BLaER1 treated with 17β-estradiol and CSF1 and Interleukin-3, amounts not matched to agents 10 nM and 100 nM (cell line): ENCODE measurements around the gene CCDC184.
A peak's percentile ranks its signal among the peaks of the same experiment; 100 is the strongest.
"Not testable (repeated sequence)": the region's sequence is repeated elsewhere in the genome, so short reads cannot be mapped to it uniquely, and the experiment has no call there.

Experiments
- H3K27ac ChIP-seq, 11 experiments: shearing (Covaris generic); formaldehyde crosslinking; 2 replicates each; pipeline ENCODE4 v1.8.1; 2022
- H3K27me3 ChIP-seq, 11 experiments: shearing (Covaris generic); formaldehyde crosslinking; 2 replicates each; pipeline ENCODE4 v1.8.1; 2022
- H3K36me3 ChIP-seq, 11 experiments: shearing (Covaris generic); formaldehyde crosslinking; 2 replicates each; pipeline ENCODE4 v1.8.1; 2022
- H3K4me1 ChIP-seq, 10 experiments: shearing (Covaris generic); formaldehyde crosslinking; 2 replicates each; pipeline ENCODE4 v1.8.1; 2022
- H3K4me2 ChIP-seq, 11 experiments: shearing (Covaris generic); formaldehyde crosslinking; 2 replicates each; pipeline ENCODE4 v1.8.1; 2022
- H3K4me3 ChIP-seq, 10 experiments: shearing (Covaris generic); formaldehyde crosslinking; 2 replicates each; pipeline ENCODE4 v1.8.1; 2022
- H3K9ac ChIP-seq, 11 experiments: shearing (Covaris generic); formaldehyde crosslinking; 2 replicates each; pipeline ENCODE4 v1.8.1; 2022
- H3K9me3 ChIP-seq, 11 experiments: shearing (Covaris generic); formaldehyde crosslinking; replicated peaks in 1 of 11; 2 replicates each; pipeline ENCODE4 v1.8.1; 2022
- H4K20me1 ChIP-seq, 11 experiments: shearing (Covaris generic); formaldehyde crosslinking; 2 replicates each; pipeline ENCODE4 v1.8.1; 2022
- Cebpa-rat ChIP-seq, 11 experiments: shearing (Covaris generic); IDR thresholded peaks; 2 replicates each; pipeline ENCODE4 v1.8.1; 2022

Gene CCDC184

GRCh38 chr12:48203192-48203591 lies 19.7 kb downstream of the CCDC184 start, which contains the start of gene OR10AD1:
Gene OR10AD1, minus strand, starts transcription at chr12:48203292. Its CDS starts 0 bp downstream, at chr12:48203292.
- Histone ChIP-seq H3K27ac (no peak within 1 kb of the TSS), H3K4me2 (peak within 1 kb of the TSS in 2 of 11 experiments; percentile 86 to 95; a peak in 3 of 22 replicates), H4K20me1 (no peaks in the 10 kb centered on the region), H3K27me3 (no peaks in the 10 kb centered on the region), H3K9me3 (peaks cover 31 to 63% (median 42%) of the 10 kb centered on the region in 11 experiments), H3K4me1 (peaks cover 17 to 38% (median 22%) of the 10 kb centered on the region in 10 experiments), H3K36me3 (peaks cover 0 to 42% (median 15%) of the 10 kb centered on the region in 11 experiments; a peak in 11 of 22 replicates), H3K9ac (no peak within 1 kb of the TSS), H3K4me3 (no peak within 1 kb of the TSS)
- TF ChIP-seq Cebpa-rat (IDR thresholded peaks at IDR 0.05): no peak

DNA sequence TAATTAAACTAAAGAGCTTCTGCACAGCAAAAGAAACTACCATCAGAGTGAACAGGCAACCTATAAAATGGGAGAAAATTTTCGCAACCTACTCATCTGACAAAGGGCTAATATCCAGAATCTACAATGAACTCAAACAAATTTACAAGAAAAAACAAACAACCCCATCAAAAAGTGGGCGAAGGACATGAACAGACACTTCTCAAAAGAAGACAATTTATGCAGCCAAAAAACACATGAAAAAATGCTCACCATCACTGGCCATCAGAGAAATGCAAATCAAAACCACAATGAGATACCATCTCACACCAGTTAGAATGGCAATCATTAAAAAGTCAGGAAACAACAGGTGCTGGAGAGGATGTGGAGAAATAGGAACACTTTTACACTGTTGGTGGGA lies 26.1 kb downstream of the CCDC184 start:
- not testable (repeated sequence) for H3K4me2 ChIP-seq, H3K27me3 ChIP-seq, H4K20me1 ChIP-seq, H3K9ac ChIP-seq, H3K27ac ChIP-seq, H3K4me3 ChIP-seq
- peaks cover 0 to 27% (median 0%) of the 10 kb centered on the region in 10 experiments; a peak in 4 of 20 replicates for H3K4me1 ChIP-seq
- H3K36me3 ChIP-seq: peaks cover 0 to 25% (median 15%) of the 10 kb centered on the region in 11 experiments; a peak in 11 of 22 replicates
- peaks cover 34 to 45% (median 40%) of the 10 kb centered on the region in 11 experiments for H3K9me3 ChIP-seq

- H3K9ac ChIP-seq: peak overlapping the region in 1 of 11 experiments; percentile 30; a peak in 1 of 22 replicates
- peaks cover 0 to 74% (median 3%) of the 10 kb centered on the region in 10 experiments; a peak in 10 of 20 replicates for H3K4me1 ChIP-seq
- no peak overlapping the region for H3K4me3 ChIP-seq
- peak overlapping the region in 5 of 11 experiments; percentile 15 to 73 (median 44); a peak in 8 of 22 replicates for H3K27ac ChIP-seq
- H3K4me2 ChIP-seq: peak overlapping the region in 5 of 11 experiments; percentile 54 to 74 (median 69); a peak in 10 of 22 replicates
- H3K27me3 ChIP-seq: no peaks in the 10 kb centered on the region
- peak in 5 of 11 experiments; percentile 23 to 90 (median 78); a peak in 4 of 22 replicates for TF ChIP-seq Cebpa-rat (IDR thresholded peaks at IDR 0.05)
- no peaks in the 10 kb centered on the region for H4K20me1 ChIP-seq
- no peaks in the 10 kb centered on the region for H3K9me3 ChIP-seq
- H3K36me3 ChIP-seq: no peaks in the 10 kb centered on the region
These were observed 33.3 kb downstream of the CCDC184 start for GRCh38 chr12:48216785-48217184.

DNA sequence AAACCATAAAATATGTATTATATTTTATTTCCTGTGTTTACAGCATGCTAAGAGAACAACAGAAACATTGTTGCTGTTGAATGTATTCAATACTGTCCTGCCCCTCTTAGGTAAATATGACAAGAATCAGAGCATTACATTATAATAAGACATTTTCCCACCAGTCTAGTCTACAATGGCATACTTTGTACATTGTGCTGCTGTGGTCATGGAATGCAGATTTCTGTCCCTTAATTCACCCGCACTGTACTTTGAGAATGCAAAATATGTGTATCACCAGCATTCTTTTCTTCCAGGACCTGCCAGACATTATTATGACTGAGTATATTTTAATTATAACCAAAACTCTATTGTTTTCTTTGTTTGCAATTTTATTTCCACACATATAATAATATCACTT lies 36.2 kb downstream of the CCDC184 start:
- no peak overlapping the region for H3K4me2 ChIP-seq
- no peaks in the 10 kb centered on the region for H3K27me3 ChIP-seq
- peaks cover 0 to 4% (median under 1%) of the 10 kb centered on the region in 11 experiments; a peak in 2 of 22 replicates for H3K9me3 ChIP-seq
- H3K4me1 ChIP-seq: peaks cover 0 to 46% (median 3%) of the 10 kb centered on the region in 10 experiments; a peak in 10 of 20 replicates
- TF ChIP-seq Cebpa-rat (IDR thresholded peaks at IDR 0.05): no peak
- H3K36me3 ChIP-seq: no peaks in the 10 kb centered on the region
- H3K27ac ChIP-seq: no peak overlapping the region
- H3K4me3 ChIP-seq: no peak overlapping the region
- H3K9ac ChIP-seq: no peak overlapping the region
- no peaks in the 10 kb centered on the region for H4K20me1 ChIP-seq

- Histone ChIP-seq H4K20me1 (no peaks in the 10 kb centered on the region), H3K4me1 (peaks cover 0 to 35% (median 3%) of the 10 kb centered on the region in 10 experiments; a peak in 10 of 20 replicates), H3K4me2 (no peak overlapping the region), H3K36me3 (no peaks in the 10 kb centered on the region), H3K9ac (no peak overlapping the region), H3K27me3 (no peaks in the 10 kb centered on the region), H3K27ac (no peak overlapping the region), H3K4me3 (no peak overlapping the region), H3K9me3 (peaks cover 0 to 6% (median 4%) of the 10 kb centered on the region in 11 experiments; a peak in 2 of 22 replicates)
- TF ChIP-seq Cebpa-rat (IDR thresholded peaks at IDR 0.05): no peak
These were observed 37.3 kb downstream of the CCDC184 start for GRCh38 chr12:48220701-48221100.

DNA sequence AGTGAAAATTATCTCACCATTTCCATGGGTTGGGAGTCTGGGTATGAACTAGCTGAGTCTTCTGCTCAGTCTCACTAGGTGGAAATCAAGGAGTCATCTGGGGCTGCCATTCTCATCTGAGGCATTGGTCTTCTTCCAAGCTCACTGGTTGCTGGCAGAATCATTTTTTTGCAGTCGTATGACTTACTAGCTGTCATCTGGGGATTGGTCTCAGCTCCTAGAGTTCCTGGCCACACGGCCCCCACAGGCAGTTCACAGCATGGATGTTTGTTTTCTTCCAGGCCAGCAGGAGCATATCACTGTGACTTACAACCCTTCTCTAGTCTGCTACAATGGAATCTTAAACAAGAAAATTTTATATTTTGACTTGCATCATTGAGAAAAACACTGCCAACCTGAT lies 38.2 kb downstream of the CCDC184 start:
- Histone ChIP-seq H3K9ac (no peak overlapping the region), H3K27ac (no peak overlapping the region), H3K4me1 (peaks cover 0 to 26% (median 2%) of the 10 kb centered on the region in 10 experiments; a peak in 10 of 20 replicates), H3K36me3 (no peaks in the 10 kb centered on the region), H3K4me3 (no peak overlapping the region), H3K9me3 (peaks cover 0 to 7% (median 4%) of the 10 kb centered on the region in 11 experiments; a peak in 4 of 22 replicates), H4K20me1 (no peaks in the 10 kb centered on the region), H3K4me2 (no peak overlapping the region), H3K27me3 (no peaks in the 10 kb centered on the region)
- no peak for TF ChIP-seq Cebpa-rat (IDR thresholded peaks at IDR 0.05)

- not testable (repeated sequence) for H4K20me1 ChIP-seq, H3K4me3 ChIP-seq, H3K27ac ChIP-seq, H3K36me3 ChIP-seq, H3K4me2 ChIP-seq, H3K4me1 ChIP-seq, H3K27me3 ChIP-seq, H3K9ac ChIP-seq
- H3K9me3 ChIP-seq: peaks cover 0 to 22% (median 11%) of the 10 kb centered on the region in 11 experiments; a peak in 15 of 22 replicates
These were observed 41.1 kb downstream of the CCDC184 start for GRCh38 chr12:48224533-48224932.

GRCh38 chr12:48231169-48231958 lies 47.9 kb downstream of the CCDC184 start:
- not testable (repeated sequence) for H3K4me1 ChIP-seq, H3K36me3 ChIP-seq, H3K27me3 ChIP-seq, H3K27ac ChIP-seq, H3K4me2 ChIP-seq, H3K4me3 ChIP-seq, H3K9ac ChIP-seq, H4K20me1 ChIP-seq
- H3K9me3 ChIP-seq: peaks cover 0 to 16% (median 10%) of the 10 kb centered on the region in 11 experiments; a peak in 13 of 22 replicates
